GM19351 (cell line): ENCODE results near the gene LINC01488.

Source experiments
- ATAC-seq: cut with Tn5 transposase; IDR thresholded peaks from one replicate; pipeline ENCODE4 v1.9.1; 2021; ENCODE audit warnings: mild to moderate bottlenecking, moderate library complexity; ENCODE audit not compliant: unreplicated experiment

LINC01488 gene

DNA sequence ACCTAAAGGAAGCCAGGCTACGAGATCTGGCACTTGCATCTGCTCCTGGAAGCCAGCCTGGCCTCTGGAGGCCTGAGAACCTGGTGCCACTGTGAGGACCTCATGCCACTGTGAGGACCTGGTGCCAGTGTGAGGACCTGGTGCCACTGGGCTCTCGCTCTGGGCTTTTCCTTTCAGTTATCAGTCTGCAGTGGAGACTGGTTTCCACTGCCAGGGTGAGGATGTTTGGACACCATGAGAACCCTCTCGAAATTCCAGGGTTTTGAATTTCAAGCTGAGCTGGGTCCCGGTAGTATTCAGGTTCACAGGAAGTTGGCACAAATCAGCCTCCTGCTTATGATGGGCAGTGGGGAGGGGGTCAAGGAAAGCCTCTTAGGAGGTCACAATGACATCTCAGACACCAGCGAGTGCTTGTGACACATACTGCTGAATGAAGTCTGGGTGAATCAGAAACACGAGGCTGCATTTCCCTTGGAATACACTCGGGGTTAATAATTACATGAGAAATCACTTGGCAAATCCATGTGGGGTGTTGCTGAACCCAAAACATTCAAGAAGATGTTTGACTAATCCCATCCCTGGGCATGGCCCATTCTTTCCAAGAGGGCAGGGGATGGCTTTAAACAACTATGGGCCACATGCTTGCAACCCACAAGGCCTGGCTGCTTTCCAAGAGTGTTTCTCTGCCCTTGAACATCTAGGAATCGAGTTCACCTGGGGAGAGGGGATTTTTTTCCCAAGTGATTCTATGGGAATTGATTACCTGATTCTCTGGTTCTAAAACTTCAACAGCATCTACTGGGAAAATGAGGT is 60.2 kb downstream of the LINC01488 start:
- ATAC-seq: no peak

DNA sequence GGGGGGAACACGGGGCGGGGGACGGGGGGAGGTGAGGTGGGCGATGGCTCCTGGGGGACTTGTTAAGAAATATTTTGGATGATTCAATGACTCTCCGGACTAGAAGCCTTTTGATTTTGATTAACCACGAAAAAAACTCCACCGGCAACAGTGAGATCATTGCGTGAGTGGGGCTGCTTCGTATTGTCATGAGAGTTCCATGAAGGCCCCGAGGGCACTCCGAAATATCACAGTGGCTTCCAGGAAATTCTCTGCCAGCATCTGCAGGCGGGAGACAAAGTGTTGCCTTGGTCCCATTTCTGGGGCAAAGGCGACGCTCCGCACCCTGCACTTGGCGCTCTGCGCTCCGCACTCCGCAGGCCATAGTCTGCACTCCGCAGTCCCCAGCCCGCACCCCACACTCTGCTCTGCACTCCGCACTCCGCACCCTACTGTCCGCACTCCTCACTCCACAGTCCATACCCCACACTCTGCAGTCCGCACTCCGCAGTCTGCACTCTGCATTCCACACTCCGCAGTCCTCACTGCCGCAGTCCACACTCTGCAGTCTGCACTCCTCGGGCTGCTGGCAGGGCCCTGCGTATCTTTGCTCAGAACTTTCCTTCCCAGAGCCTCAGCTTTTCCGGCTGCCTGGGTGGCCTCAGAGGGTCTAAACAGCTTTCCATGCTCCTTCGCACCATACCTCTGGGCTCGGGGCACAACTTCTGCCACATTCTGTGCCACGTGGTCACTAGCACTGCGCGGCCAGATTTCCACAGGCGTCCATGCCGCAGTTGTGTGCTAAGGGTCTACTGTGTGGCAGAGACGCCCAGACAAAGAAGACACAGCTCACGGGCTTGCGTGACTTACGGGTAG is 61.1 kb downstream of the LINC01488 start:
- no peak for ATAC-seq
